ENCODE data around the gene PTPRN2.

DNA sequence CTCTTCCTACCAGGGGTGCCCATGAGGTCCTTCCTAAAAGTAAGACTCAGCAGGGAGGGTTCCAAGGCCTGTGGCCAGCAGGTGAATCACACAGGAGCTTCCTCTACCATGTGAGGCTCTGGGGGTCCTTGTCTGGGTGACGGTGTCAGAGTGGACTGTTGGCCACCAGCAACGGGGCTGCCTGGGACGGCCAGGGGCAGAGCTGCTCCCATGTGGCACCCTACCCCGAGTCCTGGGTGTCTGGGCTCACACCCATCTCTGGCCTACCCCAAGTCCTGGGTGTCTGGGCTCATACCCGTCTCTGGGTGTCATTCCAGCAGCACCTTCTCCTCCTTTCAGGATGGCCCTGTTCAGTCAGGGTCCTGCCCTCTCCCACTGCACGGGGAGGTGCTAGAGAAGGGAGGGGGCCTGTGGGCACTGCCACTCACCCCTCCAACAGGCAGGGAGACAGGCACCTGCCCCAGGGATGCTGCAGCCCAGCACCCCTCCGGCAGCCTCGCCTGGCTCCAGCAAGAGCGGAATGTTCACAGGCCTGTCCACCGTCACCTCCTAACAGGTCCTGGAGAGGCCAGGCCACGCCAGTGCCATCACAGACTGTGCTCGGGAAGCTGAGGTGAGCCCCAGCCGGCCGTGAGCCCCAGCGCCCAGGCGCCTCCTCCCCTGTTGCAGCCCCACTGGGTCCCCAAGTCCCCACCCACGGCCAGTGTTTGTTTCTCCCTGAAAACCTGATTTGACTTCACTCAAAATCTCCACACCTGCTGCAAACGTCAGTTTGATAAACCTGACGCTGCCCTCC, 143.7 kb downstream of the PTPRN2 start:
- TF ChIP-seq ZNF24 (IDR thresholded peaks at IDR 0.05): no peak
- no peak for TF ChIP-seq RFX5 (IDR thresholded peaks at IDR 0.05; ENCODE audit: low read depth, low read length)
- TF ChIP-seq ESRRA (CRISPR knock-in tag; IDR thresholded peaks at IDR 0.05; ENCODE audit: low read depth): no peak
- TF ChIP-seq ZSCAN29 (CRISPR knock-in tag; conservative IDR thresholded peaks at IDR 0.05): no peak
